ACC112 (cell line): ENCODE results near the gene RPTOR.

Experiments used
- H2AFZ ChIP-seq: fragments of 200-600 bp; sonication (generic); one replicate; pipeline ENCODE4 v1.6.0; 2017; ENCODE audit warnings: antibody characterized with exemption, low read length; ENCODE audit not compliant: unreplicated experiment
- H3K27ac ChIP-seq: fragments of 200-600 bp; sonication (generic); 2 replicates; pipeline ENCODE4 v1.5.1; 2014; ENCODE audit warnings: low read depth, mild to moderate bottlenecking, antibody characterized with exemption, low read length, moderate library complexity
- H3K27me3 ChIP-seq: fragments of 200-600 bp; sonication (generic); 2 replicates; pipeline ENCODE4 v1.6.1; 2014; ENCODE audit warnings: mild to moderate bottlenecking, antibody characterized with exemption, low read length, moderate library complexity, mixed read lengths; ENCODE audit not compliant: insufficient read depth
- H3K36me3 ChIP-seq: fragments of 200-600 bp; sonication (generic); 2 replicates; pipeline ENCODE4 v1.6.1; 2016; ENCODE audit warnings: mild to moderate bottlenecking, antibody characterized with exemption, low read length, moderate library complexity, mixed read lengths; ENCODE audit not compliant: insufficient read depth
- H3K4me1 ChIP-seq: fragments of 200-600 bp; sonication (generic); one replicate; pipeline ENCODE4 v1.6.1; 2016; ENCODE audit warnings: low read length, mixed read lengths; ENCODE audit not compliant: insufficient read depth, unreplicated experiment, control insufficient read depth
- H3K4me3 ChIP-seq: fragments of 200-600 bp; sonication (generic); 2 replicates; pipeline ENCODE4 v1.5.1; 2014; ENCODE audit warnings: mild to moderate bottlenecking, low read depth, low read length
- H3K79me2 ChIP-seq: fragments of 200-600 bp; sonication (generic); one replicate; pipeline ENCODE4 v1.6.0; 2016; ENCODE audit warnings: low read length; ENCODE audit not compliant: control insufficient read depth, unreplicated experiment, insufficient read depth

Gene RPTOR

GRCh38 chr17:80592243-80592642 is 47.6 kb downstream of the RPTOR start:
- H3K4me1 ChIP-seq: peaks cover 4% of the 10 kb centered on the region
- H3K4me3 ChIP-seq: no peak overlapping the region
- peaks cover 79% of the 10 kb centered on the region for H3K79me2 ChIP-seq
- no peak overlapping the region for H3K27ac ChIP-seq
- no peaks in the 10 kb centered on the region for H3K27me3 ChIP-seq
- no peak overlapping the region for H2AFZ ChIP-seq
- no peaks in the 10 kb centered on the region for H3K36me3 ChIP-seq

DNA sequence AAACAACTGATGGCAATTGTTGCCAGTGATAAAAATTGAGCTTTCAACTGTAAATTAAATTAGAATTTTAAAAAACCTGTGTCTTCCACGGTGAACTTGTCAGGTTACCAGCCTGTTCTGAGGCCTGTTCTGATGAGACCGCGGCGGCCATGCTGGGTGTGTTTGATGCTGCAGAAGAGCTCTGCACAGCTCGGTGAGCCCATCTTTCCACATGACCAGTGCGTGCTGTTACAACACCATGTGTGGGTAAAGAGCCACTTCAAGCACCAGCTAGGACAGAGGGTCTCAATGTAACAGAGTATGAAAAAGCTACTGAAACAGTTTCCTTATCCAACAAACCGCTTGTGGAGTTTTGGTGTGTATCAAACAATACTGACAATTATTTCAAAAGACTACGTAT is 48.5 kb downstream of the RPTOR start:
- H3K27ac ChIP-seq: no peak overlapping the region
- peaks cover 80% of the 10 kb centered on the region for H3K79me2 ChIP-seq

DNA sequence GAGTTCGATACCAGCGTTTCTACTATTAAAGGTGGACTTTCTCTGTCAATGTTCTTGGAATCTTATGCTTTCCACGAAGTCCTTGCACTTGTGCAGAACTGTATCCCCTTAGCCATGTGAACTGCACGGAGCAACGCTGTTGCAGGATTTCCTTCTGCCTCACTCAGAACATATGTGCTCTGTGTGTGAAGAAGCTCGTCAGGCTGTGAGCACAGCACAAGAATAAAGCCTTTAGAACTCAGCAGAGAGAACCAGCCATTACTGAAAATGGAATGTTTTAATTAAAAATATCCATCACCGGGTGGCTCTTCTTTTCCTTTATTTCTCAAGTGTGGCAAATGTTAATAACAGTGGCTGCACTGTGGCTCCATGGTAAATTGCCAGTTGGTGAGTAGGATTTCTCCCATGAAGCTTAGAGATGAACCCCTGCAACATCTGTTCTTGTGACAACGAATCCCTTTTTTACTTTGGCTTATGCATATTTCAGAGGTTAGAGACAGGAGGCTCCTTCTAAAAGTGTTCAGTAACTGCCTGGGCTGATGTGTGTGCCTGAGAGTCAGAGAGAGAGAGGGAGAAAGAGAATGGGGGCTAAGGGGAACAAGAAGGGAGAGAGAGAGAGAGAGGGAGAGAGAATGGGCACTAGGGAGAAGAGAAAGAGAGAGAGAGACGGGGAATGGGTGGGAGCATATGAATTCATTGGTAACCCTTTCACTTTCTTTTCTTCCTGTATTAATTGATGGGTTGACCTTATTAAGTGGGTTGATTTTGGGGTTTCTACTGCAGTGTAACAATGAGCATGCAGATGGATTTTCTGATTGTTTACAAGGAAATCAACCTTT is 50.0 kb downstream of the RPTOR start:
- Histone ChIP-seq H3K79me2 (peaks cover 72% of the 10 kb centered on the region), H3K27me3 (no peaks in the 10 kb centered on the region), H3K27ac (no peak overlapping the region)

More for the DNA sequence above, 48.5 kb downstream of the RPTOR start:
- H3K4me3 ChIP-seq: no peak overlapping the region
- no peaks in the 10 kb centered on the region for H3K36me3 ChIP-seq
- H3K4me1 ChIP-seq: peaks cover 4% of the 10 kb centered on the region
- H2AFZ ChIP-seq: no peak overlapping the region
- H3K27me3 ChIP-seq: no peaks in the 10 kb centered on the region

DNA sequence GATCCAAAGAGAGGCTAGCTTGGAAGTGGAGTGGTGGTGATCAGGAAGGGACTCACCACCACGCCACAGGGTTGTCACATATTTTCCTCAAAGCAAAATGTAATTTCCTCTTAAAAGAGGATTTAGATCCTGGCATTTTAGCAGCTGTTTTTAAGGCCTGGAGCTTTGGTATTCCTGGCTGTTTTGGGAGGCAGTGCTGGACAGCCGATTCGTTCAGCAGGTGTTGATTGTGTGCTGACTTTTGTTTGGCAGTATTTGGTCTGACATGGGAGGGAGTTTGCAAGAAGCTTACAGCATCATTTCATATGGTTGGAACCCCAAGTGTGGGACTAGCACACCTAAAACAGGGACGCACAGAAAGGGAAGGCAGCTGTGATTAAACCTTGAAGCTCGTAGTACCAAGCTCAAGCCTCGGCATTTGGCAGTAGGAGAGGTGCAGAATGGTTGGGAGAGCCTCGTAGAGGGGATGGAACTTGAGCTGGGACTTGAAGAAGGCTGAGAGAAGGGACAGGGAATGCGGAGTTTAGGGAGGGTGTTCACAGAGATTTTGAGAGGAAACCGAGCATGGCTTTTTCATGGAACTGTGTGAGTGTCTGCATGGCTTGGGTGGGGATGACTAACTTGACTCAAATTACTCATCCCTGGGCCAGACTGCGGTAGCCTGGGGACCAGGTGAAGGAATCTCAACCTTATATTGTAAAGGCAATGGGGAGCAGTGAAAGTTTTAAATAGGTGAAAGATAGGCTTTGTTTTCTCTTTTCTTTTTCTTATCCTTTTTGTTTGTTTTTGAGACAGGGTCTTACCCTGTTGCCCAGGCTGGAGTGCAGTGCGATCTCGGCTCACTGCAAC is 52.3 kb downstream of the RPTOR start:
- H3K36me3 ChIP-seq: no peaks in the 10 kb centered on the region

More for the DNA sequence above, 50.0 kb downstream of the RPTOR start:
- H3K36me3 ChIP-seq: no peaks in the 10 kb centered on the region
- H3K4me1 ChIP-seq: peaks cover 6% of the 10 kb centered on the region
- no peak overlapping the region for H3K4me3 ChIP-seq
- H2AFZ ChIP-seq: no peak overlapping the region

GRCh38 chr17:80598813-80599545 is 54.3 kb downstream of the RPTOR start:
- Histone ChIP-seq H3K4me1 (peaks cover 6% of the 10 kb centered on the region), H3K27ac (no peak overlapping the region), H3K36me3 (peaks cover 4% of the 10 kb centered on the region; the same call in 1 of the 2 replicates), H3K27me3 (no peaks in the 10 kb centered on the region), H3K4me3 (no peak overlapping the region), H2AFZ (no peak overlapping the region), H3K79me2 (peaks cover 70% of the 10 kb centered on the region)

More for the DNA sequence above, 52.3 kb downstream of the RPTOR start:
- H3K27me3 ChIP-seq: no peaks in the 10 kb centered on the region
- H3K4me1 ChIP-seq: peaks cover 6% of the 10 kb centered on the region
- H3K27ac ChIP-seq: no peak overlapping the region
- H3K4me3 ChIP-seq: no peak overlapping the region
- H3K79me2 ChIP-seq: peaks cover 70% of the 10 kb centered on the region
- no peak overlapping the region for H2AFZ ChIP-seq

GRCh38 chr17:80599546-80600305 is 55.1 kb downstream of the RPTOR start:
- no peak overlapping the region for H2AFZ ChIP-seq
- H3K4me3 ChIP-seq: no peak overlapping the region
- H3K36me3 ChIP-seq: peaks cover 4% of the 10 kb centered on the region; the same call in 1 of the 2 replicates
- no peaks in the 10 kb centered on the region for H3K27me3 ChIP-seq
- H3K27ac ChIP-seq: no peak overlapping the region
- H3K79me2 ChIP-seq: peaks cover 65% of the 10 kb centered on the region
- peaks cover 6% of the 10 kb centered on the region for H3K4me1 ChIP-seq

- Histone ChIP-seq H2AFZ (no peak overlapping the region), H3K27me3 (no peaks in the 10 kb centered on the region), H3K4me3 (no peak overlapping the region), H3K36me3 (peaks cover 4% of the 10 kb centered on the region; the same call in 1 of the 2 replicates), H3K27ac (no peak overlapping the region), H3K79me2 (peaks cover 61% of the 10 kb centered on the region), H3K4me1 (peaks cover 6% of the 10 kb centered on the region)
Measured at GRCh38 chr17:80601146-80601545, 56.5 kb downstream of the RPTOR start.

- no peak overlapping the region for H3K4me3 ChIP-seq
- no peak overlapping the region for H3K27ac ChIP-seq
- H3K36me3 ChIP-seq: peaks cover 4% of the 10 kb centered on the region; the same call in 1 of the 2 replicates
- no peaks in the 10 kb centered on the region for H3K27me3 ChIP-seq
- no peak overlapping the region for H2AFZ ChIP-seq
- H3K4me1 ChIP-seq: peaks cover 6% of the 10 kb centered on the region
- peaks cover 58% of the 10 kb centered on the region for H3K79me2 ChIP-seq
Measured at GRCh38 chr17:80603396-80603795, 58.8 kb downstream of the RPTOR start.

- no peak overlapping the region for H3K27ac ChIP-seq
- H3K79me2 ChIP-seq: peaks cover 63% of the 10 kb centered on the region
- H3K36me3 ChIP-seq: peaks cover 4% of the 10 kb centered on the region; the same call in 1 of the 2 replicates
- no peak overlapping the region for H3K4me3 ChIP-seq
- H2AFZ ChIP-seq: no peak overlapping the region
- no peaks in the 10 kb centered on the region for H3K27me3 ChIP-seq
- peaks cover 6% of the 10 kb centered on the region for H3K4me1 ChIP-seq
Measured at GRCh38 chr17:80604009-80604669, 59.5 kb downstream of the RPTOR start.
